ENCODE measurements around the gene ZNF708.
"Not testable (repeated sequence)": the region's sequence is repeated elsewhere in the genome, so short reads cannot be mapped to it uniquely, and the experiment has no call there.

Gene ZNF708

GRCh38 chr19:21260164-21260847 is 68.9 kb downstream of the ZNF708 start:
- DNase-seq (ENCODE audit: low spot score), result no peak

DNA sequence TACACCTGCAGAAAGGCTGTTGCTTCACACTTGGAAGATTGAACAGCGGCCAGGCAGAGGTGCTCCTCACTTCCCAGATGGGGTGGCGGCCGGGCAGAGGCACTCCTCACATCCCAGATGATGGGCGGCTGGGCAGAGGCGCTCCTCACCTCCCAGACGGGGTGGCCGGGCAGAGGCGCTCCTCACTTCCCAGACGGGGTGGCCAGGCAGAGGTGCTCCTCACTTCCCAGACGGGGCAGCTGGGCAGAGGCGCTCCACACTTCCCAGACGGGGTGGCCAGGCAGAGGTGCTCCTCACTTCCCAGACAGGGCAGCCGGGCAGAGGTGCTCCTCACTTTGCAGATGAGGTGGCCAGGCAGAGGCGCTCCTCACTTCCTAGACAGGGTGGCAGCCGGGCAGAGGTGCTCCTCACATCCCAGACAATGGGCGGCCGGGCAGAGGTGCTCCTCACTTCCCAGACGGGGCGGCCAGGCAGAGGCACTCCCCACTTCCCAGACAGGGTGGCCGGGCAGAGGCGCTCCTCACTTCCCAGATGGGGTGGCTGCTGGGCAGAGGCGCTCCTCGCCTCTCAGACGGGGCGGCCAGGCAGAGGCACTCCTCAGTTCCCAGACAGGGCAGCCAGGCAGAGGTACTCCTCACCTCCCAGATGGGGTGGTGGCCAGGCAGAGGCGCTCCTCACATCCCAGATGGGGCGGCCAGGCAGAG is 69.6 kb downstream of the ZNF708 start:
- DNase-seq (ENCODE audit: low spot score), result not testable (repeated sequence)

DNA sequence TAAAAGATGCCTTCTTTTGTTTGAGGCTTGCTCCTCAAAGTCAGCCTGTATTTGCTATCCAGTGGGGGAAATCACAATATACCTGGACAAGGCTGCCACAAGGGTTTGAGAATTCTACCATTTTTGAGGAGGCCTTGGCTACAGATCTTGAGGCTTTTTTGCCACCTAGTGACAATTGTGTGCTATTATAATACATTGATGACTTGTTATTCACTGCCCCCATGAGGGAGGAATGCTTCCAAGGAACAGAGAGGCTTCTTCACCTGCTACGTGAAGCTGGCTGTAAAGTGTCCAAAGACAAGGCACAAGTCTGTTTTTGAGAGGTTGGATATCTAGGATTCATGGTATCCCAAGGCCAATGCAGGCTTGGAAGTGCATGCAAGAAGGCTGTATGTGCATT is 72.5 kb downstream of the ZNF708 start:
- DNase-seq (ENCODE audit: low spot score), result no peak

Measured in hepatic stellate cell (primary cell).